Liver (tissue), 9 donors: ENCODE measurements around the gene HOXD12. TPM values are rescaled to one million over a fixed set of nuclear protein-coding genes. Genes with fewer than 3 reads are reported as not detected.
A peak's percentile ranks its signal among the peaks of the same experiment; 100 is the strongest.

Experiments
- DNase-seq: peaks from one replicate; pipeline ENCODE4 v3.0.0-alpha.2; 2017; ENCODE audit warnings: low spot score
- H3K27ac ChIP-seq, 2 donors: one replicate each; pipeline ENCODE4 v1.7.0; 2013; ENCODE audit warnings: inconsistent platforms in 2 of 2, low read length in 2 of 2, control low read depth in 1 of 2, low read depth in 1 of 2, mild to moderate bottlenecking in 1 of 2
- H3K27me3 ChIP-seq, 4 donors: one replicate each; pipeline versions ENCODE4 v1.6.1 to v1.7.0; 2013; ENCODE audit warnings: low read length in 3 of 4, inconsistent platforms in 1 of 4, mild to moderate bottlenecking in 1 of 4, moderate library complexity in 1 of 4; ENCODE audit not compliant: control insufficient read depth in 4 of 4, insufficient read depth in 4 of 4
- H3K36me3 ChIP-seq, 4 donors: one replicate each; pipeline versions ENCODE4 v1.6.1 to v1.7.0; 2013; ENCODE audit warnings: low read length in 3 of 4, mild to moderate bottlenecking in 3 of 4, low read depth in 1 of 4, moderate library complexity in 1 of 4; ENCODE audit not compliant: control insufficient read depth in 4 of 4, insufficient read depth in 3 of 4
- H3K4me1 ChIP-seq, 4 donors: one replicate each; pipeline versions ENCODE4 v1.6.1 to v1.7.0; 2013; ENCODE audit warnings: low read length in 3 of 4, mild to moderate bottlenecking in 3 of 4, moderate library complexity in 1 of 4; ENCODE audit not compliant: control insufficient read depth in 4 of 4, insufficient read depth in 4 of 4
- H3K4me3 ChIP-seq, 3 donors: one replicate each; pipeline versions ENCODE4 v1.6.1 to v1.7.0; 2013; ENCODE audit warnings: low read length in 3 of 3, control low read depth in 1 of 3, low read depth in 1 of 3, mild to moderate bottlenecking in 1 of 3
- H3K9ac ChIP-seq, 2 donors: one replicate each; pipeline ENCODE4 v1.7.0; 2013; ENCODE audit warnings: low read length in 2 of 2, mild to moderate bottlenecking in 2 of 2, moderate library complexity in 2 of 2, control low read depth in 1 of 2, low read depth in 1 of 2
- H3K9me3 ChIP-seq, 4 donors: one replicate each; pipeline versions ENCODE4 v1.6.1 to v1.7.0; 2013; ENCODE audit warnings: low read length in 3 of 4; ENCODE audit not compliant: control insufficient read depth in 4 of 4
- CTCF ChIP-seq: fragments of 150-350 bp; IDR thresholded peaks from 2 replicates; pipeline ENCODE4 v1.5.1; 2017; ENCODE audit warnings: improper control_type of control experiment, low read depth, low read length; ENCODE audit not compliant: missing input control
- EGR1 ChIP-seq, 2 donors: IDR thresholded peaks; 2 replicates each; pipeline ENCODE4 v1.6.1; 2016 to 2018; ENCODE audit warnings: antibody characterized with exemption in 2 of 2, low read depth in 2 of 2
- FOXA2 ChIP-seq: IDR thresholded peaks from 2 replicates; pipeline ENCODE4 v1.6.1; 2016; ENCODE audit warnings: antibody characterized with exemption
- GABPA ChIP-seq, 2 donors: IDR thresholded peaks in 1 of 2; conservative IDR thresholded peaks in 1 of 2; 2 replicates each; pipeline ENCODE4 v1.6.1; 2016; ENCODE audit warnings: antibody characterized with exemption in 2 of 2, mild to moderate bottlenecking in 1 of 2, moderate library complexity in 1 of 2
- HNF4A ChIP-seq, 2 donors: conservative IDR thresholded peaks; 2 replicates each; pipeline ENCODE4 v1.6.1; 2016; ENCODE audit warnings: antibody characterized with exemption in 2 of 2, mild to moderate bottlenecking in 2 of 2
- MAX ChIP-seq: IDR thresholded peaks from 2 replicates; pipeline ENCODE4 v1.6.1; 2016; ENCODE audit warnings: antibody characterized with exemption
- RAD21 ChIP-seq, 2 donors: IDR thresholded peaks; 2 replicates each; pipeline ENCODE4 v1.6.1; 2016; ENCODE audit warnings: antibody characterized with exemption in 2 of 2, mild to moderate bottlenecking in 2 of 2
- REST ChIP-seq: IDR thresholded peaks from 2 replicates; pipeline ENCODE4 v1.6.1; 2016; ENCODE audit warnings: antibody characterized with exemption, mild to moderate bottlenecking
- RXRA ChIP-seq, 2 donors: IDR thresholded peaks; 2 replicates each; pipeline ENCODE4 v1.6.1; 2017 to 2018; ENCODE audit warnings: antibody characterized with exemption in 2 of 2, mild to moderate bottlenecking in 1 of 2
- TAF1 ChIP-seq: conservative IDR thresholded peaks from 2 replicates; pipeline ENCODE4 v1.6.1; 2016; ENCODE audit warnings: antibody characterized with exemption, mild to moderate bottlenecking
- YY1 ChIP-seq: IDR thresholded peaks from 2 replicates; pipeline ENCODE4 v1.6.1; 2016; ENCODE audit warnings: antibody characterized with exemption, mild to moderate bottlenecking
- WGBS: extraction: QIAGEN DNeasy Blood & Tissue Kit; methylation state at CpG from one replicate; pipeline ENCODE4 v1.1.7; 2013; 5-methylcytosine and 5-hydroxymethylcytosine counted together
- polyA plus RNA-seq, 2 donors: library from polyadenylated mRNA; stranded (reverse) in 1 of 2; unstranded in 1 of 2; fragments of 200-250 nt in 1 of 2; fragments of >200 nt in 1 of 2; fragmentation: Nextera tagmentation in 1 of 2; extraction: Ambion mirVana in 1 of 2; gene quantifications; one replicate each; pipeline versions ENCODE4 v1.2.1 to v1.2.3, GENCODE V29; 2013 to 2015
- total RNA-seq, 2 donors: library from RNA; depleted of rRNA; stranded (reverse); fragments of >200 nt; gene quantifications; one replicate each; pipeline ENCODE4 v1.2.3, GENCODE V29; 2014
- donor health status: healthy.
- donor health status: healthy.
- donor health status: healthy.
- donor health status: healthy.
- donor health status: healthy.

The HOXD12 gene
- total and polyA plus RNA-seq, 4 donors: not detected

- peaks cover 8 to 60% (median 26%) of the 10 kb centered on the region in 4 donors for H3K27me3 ChIP-seq
Observed at GRCh38 chr2:176128982-176129796, 29.6 kb downstream of the HOXD12 start, which contains the start of gene HOXD8. TSS of gene HOXD8 (plus strand) at chr2:176129705. CDS start at chr2:176130367, 662 bp downstream.

More at GRCh38 chr2:176128982-176129796, 29.6 kb downstream of the HOXD12 start, which contains the start of gene HOXD8:
- Histone ChIP-seq H3K4me1 (peaks cover 2 to 14% (median 6%) of the 10 kb centered on the region in 4 donors), H3K9ac (no peak within 1 kb of the TSS), H3K27ac (no peak within 1 kb of the TSS), H3K4me3 (peak within 1 kb of the TSS in 1 of 3 donors; percentile 44), H3K9me3 (peaks cover 0 to 11% (median 0%) of the 10 kb centered on the region in 4 donors), H3K36me3 (no peaks in the 10 kb centered on the region)
- 4% methylated on average over 64 of the region's 64 CpGs for WGBS
- no peak for TF ChIP-seq TAF1
- no peak for TF ChIP-seq RAD21 (IDR thresholded peaks at IDR 0.05)
- TF ChIP-seq MAX: no peak
- TF ChIP-seq EGR1 (IDR thresholded peaks at IDR 0.05; ENCODE audit: low read depth in 2 of 2): no peak
- no peak for TF ChIP-seq HNF4A (conservative IDR thresholded peaks at IDR 0.05)
- TF ChIP-seq YY1: no peak
- no peak for TF ChIP-seq REST
- TF ChIP-seq CTCF: no peak
- TF ChIP-seq GABPA (IDR thresholded peaks at IDR 0.05 in 1 of 2, conservative IDR thresholded peaks at IDR 0.05 in 1 of 2): no peak
- TF ChIP-seq RXRA (IDR thresholded peaks at IDR 0.05): no peak
- no peak for TF ChIP-seq FOXA2
- no peak for DNase-seq
